HG03103 (cell line): Measurements from ENCODE around the gene PDF.

Source experiments
- ATAC-seq: cut with Tn5 transposase; IDR thresholded peaks from one replicate; pipeline ENCODE4 v1.9.1; 2021; ENCODE audit warnings: low read depth; ENCODE audit not compliant: unreplicated experiment

Gene PDF

DNA sequence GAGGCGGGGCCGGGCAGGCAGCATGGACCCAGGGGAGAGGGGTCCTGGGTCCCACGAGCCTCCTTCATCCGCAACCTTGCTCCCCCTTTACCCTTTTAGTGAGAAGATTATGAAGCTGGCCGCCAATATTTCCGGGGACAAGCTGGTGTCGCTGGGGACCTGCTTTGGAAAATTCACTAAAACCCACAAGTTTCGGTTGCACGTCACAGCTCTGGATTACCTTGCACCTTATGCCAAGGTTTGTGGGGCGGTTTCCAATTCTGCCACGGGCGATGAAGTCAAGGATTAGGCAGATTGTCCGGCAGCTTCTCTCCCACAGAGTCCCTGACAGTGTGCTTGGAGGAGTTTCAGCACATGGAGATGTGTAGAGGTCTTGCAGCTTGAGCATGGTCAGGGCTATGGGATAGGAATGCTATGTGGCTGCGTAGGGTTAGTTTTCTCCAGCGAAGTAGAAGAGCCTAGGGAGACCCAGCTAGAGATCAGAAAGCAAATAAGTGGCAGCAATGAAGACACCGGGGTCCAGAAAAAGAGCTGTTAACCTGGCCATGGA lies 9.8 kb upstream of the PDF start:
- ATAC-seq: peak; percentile 6

DNA sequence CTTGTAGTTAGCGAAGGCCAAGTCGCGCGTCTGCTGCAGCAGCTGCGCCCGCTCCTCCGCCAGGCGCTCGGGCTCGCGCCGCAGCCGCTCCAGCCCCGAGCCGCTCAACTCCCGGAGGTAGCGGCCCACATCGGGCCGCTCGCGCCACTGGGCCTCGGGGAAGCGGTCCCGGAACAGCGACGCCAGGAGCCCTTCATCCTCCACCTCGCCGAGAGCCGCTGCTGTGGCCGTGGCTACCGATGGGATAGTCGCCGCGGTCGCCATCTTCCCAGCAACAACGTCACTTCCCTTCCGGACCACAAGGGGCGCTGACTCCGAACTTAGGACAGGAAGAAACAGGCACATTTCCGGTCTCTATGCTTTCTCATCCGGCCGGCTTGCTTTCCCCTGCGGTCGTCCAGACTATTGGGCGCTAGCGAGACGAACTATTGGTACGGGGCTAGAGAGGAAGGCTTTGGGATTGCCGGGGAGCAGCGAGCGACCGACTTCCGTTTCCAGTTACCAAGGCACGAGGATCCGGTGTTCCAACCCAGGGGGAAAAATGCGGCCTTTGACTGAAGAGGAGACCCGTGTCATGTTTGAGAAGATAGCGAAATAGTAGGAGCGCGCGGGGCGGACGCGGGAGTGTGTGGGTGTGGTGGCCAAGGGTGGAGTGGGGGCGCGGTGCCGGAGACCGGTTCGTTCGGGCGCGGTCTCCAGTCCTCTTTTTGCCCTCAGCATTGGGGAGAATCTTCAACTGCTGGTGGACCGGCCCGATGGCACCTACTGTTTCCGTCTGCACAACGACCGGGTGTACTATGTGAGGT lies 9.1 kb upstream of the PDF start, which contains the start of the genes COG8 and NIP7:
TSS of gene COG8 (minus strand) at position 276 of the 806 bp plus-strand sequence. CDS start at position 264, 12 bp downstream.
TSS of gene NIP7 (plus strand) at position 484 of the 806 bp plus-strand sequence. CDS start at position 542, 58 bp downstream.
- ATAC-seq: peak; percentile 84

DNA sequence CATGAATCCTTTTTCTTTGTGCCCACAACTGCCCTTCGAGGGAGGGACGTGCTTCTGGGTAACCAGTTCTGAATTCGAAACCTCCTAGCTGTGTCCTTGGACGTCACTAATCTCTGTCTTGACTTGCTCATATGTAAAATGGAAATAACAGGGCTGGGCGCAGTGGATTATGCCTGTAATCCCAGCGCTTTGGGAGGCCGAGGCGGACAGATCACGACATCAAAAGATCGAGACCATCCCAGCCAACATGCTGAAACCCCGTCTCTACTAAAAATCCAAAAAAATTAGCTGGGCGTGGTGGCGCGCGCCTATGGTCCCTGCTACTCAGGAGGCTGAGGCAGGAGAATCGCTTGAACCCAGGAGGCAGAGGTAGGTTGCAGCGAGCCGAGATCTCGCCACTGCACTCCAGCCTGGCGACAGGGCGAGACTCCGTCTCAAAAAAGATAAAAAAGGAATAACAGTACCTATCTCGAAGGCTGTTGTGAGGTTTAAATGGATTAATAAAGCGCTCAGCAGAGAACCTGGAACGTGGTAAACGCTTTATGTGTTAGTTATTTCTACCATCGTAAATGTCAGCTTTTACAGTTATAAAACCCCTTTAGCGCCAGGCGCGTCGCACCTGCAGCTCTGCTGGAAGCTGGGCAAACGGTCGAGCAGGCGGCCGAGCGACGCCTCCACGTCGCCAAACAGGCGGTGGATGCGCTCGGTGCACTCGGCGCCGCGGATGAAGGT lies 8.3 kb upstream of the PDF start:
- ATAC-seq: no peak

DNA sequence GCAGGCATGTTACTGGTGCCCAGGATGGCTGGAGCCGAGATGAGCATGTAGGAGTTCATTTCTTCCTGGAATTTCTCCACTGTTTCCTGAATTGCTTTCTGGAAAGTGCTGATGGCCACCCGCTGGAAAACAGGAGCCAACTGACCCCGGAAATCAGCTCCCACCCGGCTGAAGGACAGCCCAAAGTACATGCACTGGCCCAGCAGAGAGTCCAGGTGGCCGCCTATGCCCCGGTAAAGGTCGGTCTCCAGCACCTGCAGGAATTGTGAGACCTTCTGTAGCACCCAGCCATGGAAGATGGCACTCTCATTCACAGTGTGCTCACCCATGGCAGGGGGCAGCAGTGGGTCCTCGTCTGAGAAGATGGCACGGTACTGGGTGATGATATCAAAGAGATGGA lies 4.3 kb upstream of the PDF start:
- ATAC-seq: no peak

DNA sequence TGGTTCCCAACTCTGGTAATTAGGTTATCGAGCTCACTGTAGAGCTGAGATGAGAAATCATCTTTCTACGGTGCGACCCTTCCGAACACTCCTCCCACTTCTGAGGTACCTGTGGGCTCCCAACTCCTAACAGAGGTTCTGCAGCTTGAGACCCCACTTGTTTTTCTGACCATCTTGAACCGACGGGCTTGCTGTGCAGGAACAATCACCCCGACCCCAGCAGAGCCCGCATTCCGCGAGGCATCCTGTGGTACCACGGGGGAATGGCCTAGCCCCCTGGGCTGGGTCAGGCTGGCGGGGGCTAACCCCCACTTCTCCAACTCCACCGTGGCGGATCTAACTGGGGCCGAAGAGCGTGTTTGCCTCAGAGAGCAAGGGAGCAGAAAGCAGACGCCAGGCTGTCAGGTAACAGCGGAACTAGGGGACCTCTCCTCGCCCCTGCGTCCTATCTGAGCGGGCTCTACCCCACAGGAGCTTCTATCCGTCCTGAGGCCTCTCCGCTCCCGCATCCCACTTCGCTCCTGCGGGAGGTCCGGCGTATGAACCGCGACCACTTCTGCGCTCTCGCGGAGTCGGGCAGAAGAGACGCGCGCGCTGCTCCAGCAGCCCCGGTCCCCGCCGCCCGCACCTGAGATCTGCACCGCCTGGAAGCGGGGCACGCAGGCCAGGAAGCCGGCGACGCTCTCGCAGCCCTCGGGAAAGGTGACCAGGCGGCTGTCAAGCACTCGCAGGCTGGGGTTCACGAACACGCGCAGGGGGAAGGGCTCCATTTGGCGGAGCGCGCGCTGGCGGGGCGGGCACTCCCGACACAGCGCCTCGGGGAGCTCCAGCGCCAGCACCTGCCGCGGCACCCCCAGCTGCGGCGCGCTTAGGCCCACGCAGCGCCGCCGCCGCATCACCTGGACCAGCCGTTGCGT lies 761 bp downstream of the PDF start:
- peak; percentile 23 for ATAC-seq

DNA sequence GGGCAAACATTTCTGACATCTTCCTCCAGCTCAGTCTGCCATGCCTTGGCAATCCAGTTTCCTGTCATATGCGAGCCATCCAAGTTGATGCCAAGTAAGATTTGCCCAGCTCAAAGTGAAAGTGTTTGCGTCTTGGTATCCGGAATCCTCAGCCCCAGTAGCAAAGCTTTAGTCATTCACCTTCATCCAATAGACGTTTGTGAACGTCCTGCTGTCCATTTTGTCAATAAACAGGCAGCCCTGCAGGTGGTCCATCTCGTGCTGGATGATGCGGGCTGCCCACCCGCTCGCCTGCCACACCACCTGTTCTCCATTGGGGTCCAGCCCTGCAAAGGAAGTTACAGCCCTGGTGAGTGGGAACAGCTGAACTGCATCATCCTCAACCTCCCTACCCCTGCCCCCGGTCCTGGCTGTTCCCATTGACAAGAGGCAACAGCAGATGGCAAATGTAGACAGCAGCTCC lies 1.5 kb downstream of the PDF start:
- no peak for ATAC-seq

DNA sequence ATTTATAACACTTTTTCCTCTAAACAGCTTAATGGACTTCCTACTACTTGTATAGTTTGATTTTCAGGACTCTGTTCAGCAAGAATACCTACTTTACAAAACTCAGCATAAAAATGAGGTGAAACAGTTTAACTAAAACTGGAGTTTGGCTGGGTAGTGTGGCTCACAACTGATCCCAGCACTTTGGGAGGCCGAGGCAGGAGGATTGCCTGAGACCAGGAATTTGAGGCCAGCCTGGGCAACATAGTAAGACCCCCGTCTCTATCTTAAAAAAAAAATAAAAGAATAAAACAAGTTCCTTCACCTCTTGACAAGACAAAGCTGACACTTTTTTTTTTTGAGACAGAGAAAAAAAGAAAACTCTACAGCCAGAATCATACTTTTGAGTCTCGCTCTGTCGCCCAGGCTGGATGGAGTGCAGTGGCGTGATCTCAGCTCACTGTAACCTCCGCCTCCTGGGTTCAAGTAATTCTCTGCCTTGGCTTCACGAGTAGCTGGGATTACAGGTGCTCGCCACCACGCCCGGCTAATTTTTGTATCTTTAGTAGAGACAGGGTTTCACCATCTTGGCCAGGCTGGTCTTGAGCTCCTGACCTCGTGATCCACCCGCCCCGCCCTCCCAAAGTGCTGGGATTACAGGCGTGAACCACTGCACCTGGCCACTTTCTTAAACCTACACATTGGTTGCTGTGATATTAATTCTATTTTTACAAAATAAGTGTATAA lies 2.6 kb downstream of the PDF start:
- no peak for ATAC-seq

DNA sequence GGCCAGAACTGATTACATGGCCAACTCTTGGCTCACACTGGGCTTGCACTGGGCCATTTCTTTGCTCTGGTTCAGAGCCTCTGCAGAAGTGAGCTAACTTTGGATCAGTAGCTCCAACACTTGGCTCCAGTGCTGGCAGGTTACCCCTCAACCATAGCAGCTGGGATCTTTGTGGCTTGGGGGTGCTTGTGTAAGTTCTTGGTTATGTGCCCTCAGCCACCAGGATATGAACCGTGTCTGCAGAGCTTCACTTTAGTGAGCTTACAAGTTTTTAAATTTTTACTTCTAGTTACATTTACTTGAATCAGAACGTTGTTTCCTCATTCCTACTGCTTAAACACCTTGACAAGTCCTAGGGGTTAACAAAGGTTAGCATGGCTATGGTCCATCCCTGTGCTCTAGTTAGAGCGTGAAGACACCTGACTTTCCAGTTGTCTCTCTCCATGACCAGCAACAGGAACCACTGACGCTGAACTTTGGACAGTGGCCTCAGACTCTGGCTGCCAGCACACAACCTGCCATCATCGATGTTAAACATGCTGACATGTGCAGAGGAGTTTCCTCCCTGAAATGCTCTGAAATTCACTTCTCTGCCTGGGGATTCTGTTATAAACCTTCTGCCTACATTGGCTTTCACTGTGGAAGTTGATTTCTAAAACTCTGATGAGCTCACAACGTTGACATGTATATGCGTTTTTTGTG lies 4.1 kb downstream of the PDF start:
- no peak for ATAC-seq

DNA sequence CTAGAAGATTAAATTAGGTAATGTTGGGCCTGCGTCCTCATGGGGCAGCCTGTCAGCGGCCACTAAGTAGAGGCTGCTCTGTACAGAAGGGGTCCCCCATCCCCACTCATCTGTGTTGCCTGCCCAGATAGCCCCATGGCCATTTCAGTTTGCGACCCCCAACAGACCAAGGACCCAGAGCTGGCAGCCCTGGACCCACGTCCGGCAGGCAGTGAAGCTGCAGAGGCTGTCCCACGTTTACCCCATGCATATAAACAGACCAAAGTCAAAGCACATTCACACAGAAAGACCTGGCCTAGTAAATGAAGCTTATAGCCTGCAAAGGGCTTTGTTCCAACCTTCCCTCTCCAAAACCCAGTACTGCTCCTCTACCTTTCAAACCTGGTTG lies 4.6 kb downstream of the PDF start:
- ATAC-seq: no peak

DNA sequence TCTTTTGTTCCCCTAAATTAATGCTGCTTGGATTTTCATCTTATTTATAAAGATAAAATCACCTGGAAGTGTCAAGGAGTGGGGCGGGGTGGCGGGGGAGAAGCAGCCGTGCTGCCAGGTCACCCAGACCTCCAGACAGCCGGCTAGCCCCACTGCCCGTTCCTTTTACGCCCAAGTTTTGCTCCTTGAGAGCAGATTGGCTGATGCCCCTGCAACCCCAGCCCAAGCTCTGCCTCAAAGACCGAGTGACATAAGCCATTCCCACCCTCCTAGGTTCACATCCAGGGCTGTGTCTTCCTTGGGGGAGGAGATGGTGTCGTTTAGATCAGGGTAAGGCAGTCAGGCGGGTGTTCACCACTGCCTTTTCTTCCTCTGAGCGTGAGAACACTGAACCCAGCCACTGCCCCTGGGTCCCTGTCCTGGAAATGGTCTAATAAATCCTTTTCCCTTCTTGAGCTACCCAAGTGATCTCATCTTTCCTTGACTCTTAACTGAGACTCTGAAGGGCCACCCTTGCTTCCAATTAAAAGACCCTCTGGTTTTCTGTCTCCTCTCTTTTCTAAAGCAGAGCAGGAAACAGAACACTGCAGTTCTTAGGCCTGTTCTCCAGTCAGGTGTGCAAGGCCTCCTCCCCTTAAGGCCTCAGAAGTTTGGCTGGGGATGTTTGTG lies 5.7 kb downstream of the PDF start:
- ATAC-seq: no peak

DNA sequence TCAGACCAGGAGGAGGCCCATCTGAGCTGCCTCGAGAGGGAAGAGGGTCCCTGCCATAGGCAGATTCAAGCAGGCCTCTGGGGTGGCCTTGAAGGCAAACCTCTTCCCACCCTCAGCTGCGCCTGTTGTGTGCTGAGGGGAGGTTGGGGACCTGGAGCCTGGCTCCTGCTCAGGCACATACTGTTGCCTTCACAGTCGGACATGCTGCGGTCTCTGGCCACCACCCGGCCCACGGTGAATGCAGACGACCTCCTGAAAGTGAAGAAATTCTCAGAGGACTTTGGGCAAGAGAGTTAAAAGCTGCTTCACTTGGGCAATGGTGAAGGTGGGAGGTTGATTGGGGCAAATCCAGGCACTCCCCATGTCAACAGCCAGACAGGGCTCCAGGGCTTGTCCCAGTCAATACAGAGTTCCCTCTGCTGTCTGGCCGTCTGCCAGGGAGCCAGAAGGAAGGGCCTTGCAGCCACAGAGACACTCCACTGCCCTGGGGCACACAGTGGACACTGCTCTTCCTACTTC lies 6.3 kb downstream of the PDF start:
- no peak for ATAC-seq

DNA sequence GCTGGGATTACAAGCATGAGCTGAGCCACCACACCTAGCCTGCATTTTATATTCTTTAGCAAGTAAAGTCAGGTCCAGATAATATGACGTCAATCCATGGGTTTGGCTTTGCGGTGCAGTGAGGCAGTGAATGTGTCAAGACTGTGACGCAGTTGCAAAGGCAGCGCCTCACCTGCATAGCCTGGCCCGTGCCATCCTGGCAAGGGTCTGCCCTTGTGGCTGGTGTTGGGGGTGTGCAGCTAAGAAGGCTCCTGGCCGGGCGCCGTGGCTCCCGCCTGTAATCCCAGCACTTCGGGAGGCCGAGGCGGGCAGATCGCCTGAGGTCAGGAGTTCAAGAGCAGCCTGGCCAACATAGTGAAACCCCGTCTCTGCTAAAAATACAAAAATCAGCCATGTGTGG lies 7.0 kb downstream of the PDF start:
- ATAC-seq: no peak

DNA sequence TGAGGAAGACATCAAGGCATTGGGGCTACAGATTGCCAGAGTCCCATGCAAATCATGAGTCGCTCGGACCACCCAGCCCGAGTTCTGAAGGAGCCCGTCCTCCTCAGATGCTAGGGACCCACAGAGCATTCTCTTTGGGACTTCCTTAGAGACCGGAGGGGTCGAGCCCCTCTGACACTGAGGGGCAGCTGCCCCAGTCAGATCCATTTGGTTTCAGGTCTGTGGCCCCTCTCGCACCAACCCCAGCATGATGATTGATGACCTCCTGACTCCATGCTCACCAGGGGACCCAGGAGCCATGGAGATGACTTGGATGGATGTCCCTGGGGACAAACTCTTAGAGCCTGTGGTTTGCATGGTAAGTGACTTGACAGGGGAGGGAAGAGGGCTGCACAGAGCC lies 8.0 kb downstream of the PDF start:
- no peak for ATAC-seq

DNA sequence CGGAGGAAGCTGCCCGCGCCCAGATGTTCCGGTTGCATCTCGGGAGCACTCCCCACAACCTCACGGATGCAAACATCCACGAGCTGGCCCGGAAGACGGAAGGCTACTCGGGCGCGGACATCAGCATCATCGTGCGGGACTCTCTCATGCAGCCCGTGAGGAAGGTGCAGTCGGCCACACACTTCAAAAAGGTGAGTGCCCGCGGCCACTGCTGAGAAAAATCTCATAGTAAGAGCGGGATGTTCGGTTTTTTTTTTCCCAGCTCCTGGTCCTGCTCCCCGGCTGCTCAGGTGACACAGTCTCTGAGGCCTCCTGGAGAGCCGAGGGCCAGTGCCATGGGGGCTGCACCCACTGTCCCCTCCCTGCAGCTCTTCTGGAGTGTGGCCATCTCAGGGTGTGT lies 9.3 kb downstream of the PDF start:
- ATAC-seq: no peak

DNA sequence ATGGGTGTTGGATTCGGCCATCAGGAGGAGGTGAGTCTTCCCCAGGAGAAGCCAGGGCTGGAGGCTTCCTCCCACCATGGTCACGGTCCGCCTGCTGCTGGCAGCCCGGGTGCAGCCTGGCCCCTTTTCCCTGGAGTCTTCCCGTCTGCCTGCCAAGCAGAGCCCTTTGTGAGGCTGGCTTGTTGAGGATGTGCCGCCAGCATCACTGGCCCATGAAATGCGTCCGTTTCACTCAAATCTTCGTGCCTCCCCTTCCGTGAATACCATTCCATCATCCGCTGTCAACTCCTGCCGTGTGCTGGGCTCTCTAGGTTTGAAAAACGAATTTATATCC lies 9.7 kb downstream of the PDF start:
- ATAC-seq: no peak

DNA sequence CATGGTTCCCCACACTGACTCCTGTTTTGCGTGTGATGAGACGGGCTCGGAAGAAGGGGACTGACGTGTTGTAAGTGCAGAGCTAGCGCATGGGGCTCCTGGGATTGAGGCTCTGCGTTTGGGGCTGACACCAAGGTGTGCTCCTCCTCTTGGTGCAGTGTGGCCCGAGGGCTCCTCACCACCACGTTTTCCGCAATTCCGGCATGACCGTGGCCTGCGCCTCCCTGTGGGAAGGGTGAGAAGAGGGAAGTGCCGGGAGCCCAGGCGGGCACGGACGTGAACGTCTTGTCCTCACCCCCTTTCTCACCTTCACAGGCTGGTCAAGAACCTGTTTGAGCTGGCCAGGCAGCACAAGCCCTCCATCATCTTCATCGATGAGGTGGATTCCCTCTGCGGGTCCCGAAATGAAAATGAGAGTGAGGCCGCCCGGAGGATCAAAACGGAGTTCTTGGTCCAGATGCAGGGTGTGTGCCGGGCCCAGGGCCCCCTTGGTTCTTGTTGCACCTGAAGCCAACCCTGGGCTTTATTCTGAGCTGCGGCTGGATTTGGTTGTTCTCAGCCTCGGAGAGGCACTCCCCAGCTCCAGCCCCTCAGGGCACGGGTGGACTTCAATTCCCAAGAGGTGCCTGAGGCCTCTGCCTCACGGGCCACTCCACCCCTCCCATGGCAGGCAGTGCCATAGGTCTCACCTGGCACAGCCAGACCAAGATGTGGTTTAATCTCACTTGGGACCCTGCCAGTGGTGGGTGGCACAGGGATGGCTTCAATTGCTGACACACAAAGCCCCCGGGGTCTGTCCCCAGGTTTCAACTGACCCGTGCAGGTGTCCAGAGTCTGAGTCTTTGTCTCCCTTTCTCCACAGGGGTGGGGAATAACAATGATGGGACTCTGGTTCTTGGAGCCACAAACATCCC lies 10.3 kb downstream of the PDF start:
- ATAC-seq: no peak

DNA sequence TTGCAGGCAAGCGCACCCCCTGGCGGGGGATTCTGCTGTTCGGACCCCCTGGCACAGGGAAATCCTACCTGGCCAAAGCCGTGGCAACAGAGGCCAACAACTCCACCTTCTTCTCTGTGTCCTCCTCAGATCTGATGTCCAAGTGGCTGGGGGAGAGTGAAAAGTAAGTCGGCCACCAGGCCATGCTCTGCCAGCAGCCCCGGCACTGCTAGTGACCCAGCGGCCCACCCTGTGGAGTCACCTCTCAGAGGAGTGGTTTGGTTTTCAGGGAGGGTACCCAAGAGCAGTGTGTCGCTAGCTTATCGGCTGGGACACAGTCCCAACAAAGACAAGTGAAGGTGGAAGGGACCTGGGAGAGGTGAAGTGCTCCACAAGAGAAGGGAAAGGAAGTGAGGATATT lies 11.0 kb downstream of the PDF start:
- no peak for ATAC-seq

DNA sequence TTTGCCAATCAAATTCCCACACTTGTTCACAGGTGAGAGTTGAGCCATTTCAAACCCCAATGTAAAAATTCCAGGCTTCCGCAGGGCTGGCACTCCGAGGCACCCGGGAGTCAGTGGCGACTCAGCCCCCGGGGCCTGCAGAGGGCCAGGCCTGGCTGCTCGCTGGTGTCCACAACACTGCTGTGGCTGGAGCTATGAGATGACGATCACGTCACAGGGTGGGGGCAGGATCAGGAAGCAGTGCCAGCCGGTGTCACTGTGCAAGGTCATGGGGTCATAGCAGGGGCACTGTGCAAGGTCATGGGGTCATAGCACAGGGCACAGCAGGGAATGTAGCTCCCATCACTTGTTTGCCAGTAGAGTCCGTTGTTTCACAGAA lies 11.5 kb downstream of the PDF start:
- no peak for ATAC-seq
